ENCODE results near the gene ATXN7L2.

ATXN7L2 gene

GRCh38 chr1:109522026-109522425 lies 38.3 kb downstream of the ATXN7L2 start:
- H3K4me3 ChIP-seq (ENCODE audit: low read depth, low read length) = no peak overlapping the region
- TF ChIP-seq, protein P1, sequence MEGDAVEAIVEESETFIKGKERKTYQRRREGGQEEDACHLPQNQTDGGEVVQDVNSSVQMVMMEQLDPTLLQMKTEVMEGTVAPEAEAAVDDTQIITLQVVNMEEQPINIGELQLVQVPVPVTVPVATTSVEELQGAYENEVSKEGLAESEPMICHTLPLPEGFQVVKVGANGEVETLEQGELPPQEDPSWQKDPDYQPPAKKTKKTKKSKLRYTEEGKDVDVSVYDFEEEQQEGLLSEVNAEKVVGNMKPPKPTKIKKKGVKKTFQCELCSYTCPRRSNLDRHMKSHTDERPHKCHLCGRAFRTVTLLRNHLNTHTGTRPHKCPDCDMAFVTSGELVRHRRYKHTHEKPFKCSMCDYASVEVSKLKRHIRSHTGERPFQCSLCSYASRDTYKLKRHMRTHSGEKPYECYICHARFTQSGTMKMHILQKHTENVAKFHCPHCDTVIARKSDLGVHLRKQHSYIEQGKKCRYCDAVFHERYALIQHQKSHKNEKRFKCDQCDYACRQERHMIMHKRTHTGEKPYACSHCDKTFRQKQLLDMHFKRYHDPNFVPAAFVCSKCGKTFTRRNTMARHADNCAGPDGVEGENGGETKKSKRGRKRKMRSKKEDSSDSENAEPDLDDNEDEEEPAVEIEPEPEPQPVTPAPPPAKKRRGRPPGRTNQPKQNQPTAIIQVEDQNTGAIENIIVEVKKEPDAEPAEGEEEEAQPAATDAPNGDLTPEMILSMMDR (IDR thresholded peaks at IDR 0.05; ENCODE audit: borderline replicate concordance, insufficient read depth, low read depth, low read length) = no peak

- H3K4me3 ChIP-seq (ENCODE audit: low read depth, low read length) = no peak overlapping the region
- TF ChIP-seq, protein P1 (IDR thresholded peaks at IDR 0.05; ENCODE audit: borderline replicate concordance, insufficient read depth, low read depth, low read length) = no peak
Observed at GRCh38 chr1:109523706-109524105, 40.0 kb downstream of the ATXN7L2 start.

- no peak overlapping the region for H3K4me3 ChIP-seq (ENCODE audit: low read depth, low read length)
Observed at GRCh38 chr1:109527098-109527811, 43.5 kb downstream of the ATXN7L2 start.

GRCh38 chr1:109527846-109528695 lies 44.4 kb downstream of the ATXN7L2 start:
- TF ChIP-seq, protein P1 (IDR thresholded peaks at IDR 0.05; ENCODE audit: borderline replicate concordance, insufficient read depth, low read depth, low read length) = no peak
- no peak overlapping the region for H3K4me3 ChIP-seq (ENCODE audit: low read depth, low read length)

More at GRCh38 chr1:109527098-109527811, 43.5 kb downstream of the ATXN7L2 start:
- TF ChIP-seq, protein P1 (IDR thresholded peaks at IDR 0.05; ENCODE audit: borderline replicate concordance, insufficient read depth, low read depth, low read length) = no peak

DNA sequence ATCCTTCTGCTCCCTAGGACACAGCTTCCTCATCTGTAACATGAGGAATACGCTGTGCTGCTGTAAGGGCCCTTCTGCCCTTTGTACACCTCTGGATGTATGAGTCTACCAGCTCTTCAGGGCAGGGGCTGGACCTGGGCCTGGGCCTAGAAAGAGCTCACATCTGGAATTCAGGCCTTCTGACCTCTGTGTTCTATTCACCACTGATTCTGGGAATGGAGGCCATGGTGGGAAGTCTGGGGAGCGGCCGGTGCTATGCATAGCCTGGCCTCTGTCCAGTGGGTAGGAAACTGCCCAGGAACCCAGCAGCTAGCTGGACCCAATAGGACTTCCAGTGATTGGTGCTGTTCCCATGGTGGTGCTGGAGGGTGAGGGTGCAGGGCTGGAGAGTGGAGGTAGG lies 45.0 kb downstream of the ATXN7L2 start:
- no peak overlapping the region for H3K4me3 ChIP-seq (ENCODE audit: low read depth, low read length)
- TF ChIP-seq, protein P1 (IDR thresholded peaks at IDR 0.05; ENCODE audit: borderline replicate concordance, insufficient read depth, low read depth, low read length) = no peak

DNA sequence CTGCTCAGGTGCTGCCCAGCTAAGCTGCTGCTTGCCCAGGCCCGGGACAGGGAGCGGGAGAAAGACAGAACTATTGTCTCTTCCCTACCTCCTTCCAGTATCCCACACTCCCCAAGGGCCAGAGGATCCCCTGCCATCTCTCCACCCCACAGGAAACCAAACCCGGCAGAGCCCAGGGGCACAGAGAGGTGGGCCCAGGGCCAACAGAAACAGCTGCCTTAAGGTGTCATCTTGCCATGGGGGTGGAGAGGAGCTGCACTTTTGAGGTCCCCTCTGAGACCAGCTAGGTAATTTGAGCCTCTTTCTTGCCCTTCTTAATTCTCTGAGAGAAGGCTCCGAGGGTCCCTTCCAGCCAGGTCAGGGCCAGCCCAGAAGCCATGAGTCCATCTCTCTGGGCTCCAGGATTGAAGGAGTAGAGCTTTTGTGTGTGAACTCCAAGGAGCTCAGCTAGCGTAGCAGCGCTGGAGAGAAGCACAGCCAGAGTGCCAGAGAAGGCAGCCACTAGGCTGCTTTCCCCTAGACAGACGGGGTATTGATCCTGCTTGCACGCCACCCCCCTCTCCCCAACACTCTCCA lies 46.3 kb downstream of the ATXN7L2 start:
- TF ChIP-seq, protein P1 (IDR thresholded peaks at IDR 0.05; ENCODE audit: borderline replicate concordance, insufficient read depth, low read depth, low read length) = no peak
- H3K4me3 ChIP-seq (ENCODE audit: low read depth, low read length) = no peak overlapping the region
